ENCODE results near the gene LDLRAD3. TPM values are rescaled to one million over a fixed set of nuclear protein-coding genes. Genes with fewer than 3 reads are reported as not detected.

The LDLRAD3 gene
- total and polyA plus RNA-seq, 9 donors, result 14.5 to 32.4 (median 17.2) TPM

DNA sequence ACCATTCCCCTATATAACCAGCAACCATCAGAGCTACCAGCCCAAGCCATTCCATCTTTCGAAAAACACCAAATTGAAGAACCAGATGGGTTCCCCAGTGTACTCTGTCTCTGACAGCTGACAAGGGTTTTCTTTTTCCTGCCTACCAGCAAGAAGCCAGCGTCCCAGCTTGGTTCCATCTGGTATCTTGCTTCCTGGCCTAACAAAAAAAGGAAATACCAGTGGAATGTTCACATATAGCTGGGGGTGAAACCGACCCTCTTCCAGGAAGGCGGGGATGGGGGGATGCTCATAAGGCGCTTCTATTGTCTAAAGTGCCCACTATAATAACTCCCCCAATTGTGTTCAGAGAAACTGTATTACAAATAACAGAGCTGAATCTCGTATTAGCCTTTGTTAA lies 172.3 kb downstream of the LDLRAD3 start:
- Histone ChIP-seq H3K4me1 (ENCODE audit: insufficient read depth) (peaks cover 2% of the 10 kb centered on the region), H3K4me3 (no peak overlapping the region), H3K27me3 (no peaks in the 10 kb centered on the region), H3K27ac (no peak overlapping the region), H3K9me3 (no peaks in the 10 kb centered on the region), H3K36me3 (no peaks in the 10 kb centered on the region)
- DNase-seq, result no peak
- TF ChIP-seq POLR2A (IDR thresholded peaks at IDR 0.05) (no peak), CTCF (IDR thresholded peaks at IDR 0.05) (no peak), EP300 (IDR thresholded peaks at IDR 0.05) (no peak)
- 87 to 91% (median 90%) methylated on average over 6 of the region's 6 CpGs for WGBS, 3 donors
- intact Hi-C loops (cut with DNase I), result no loop called here

DNA sequence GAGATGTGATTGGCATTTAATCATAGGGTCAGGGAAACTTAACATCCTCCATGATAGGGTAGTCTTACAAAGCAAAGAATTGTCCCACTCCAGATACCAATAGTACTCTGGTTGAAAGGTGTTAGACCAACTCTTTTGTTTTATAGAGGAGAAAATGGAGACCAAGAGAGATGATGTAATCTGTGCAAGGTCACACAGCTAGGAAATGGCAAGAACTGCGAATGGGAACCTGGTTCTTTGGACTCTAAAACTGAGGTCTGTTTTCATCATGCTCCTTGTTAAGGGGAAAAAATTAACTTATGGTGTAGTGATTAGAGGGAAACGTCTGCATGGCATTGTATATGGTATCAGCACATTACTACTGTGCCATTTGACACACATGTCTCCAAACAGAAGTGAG lies 174.2 kb downstream of the LDLRAD3 start:
- TF ChIP-seq CTCF (IDR thresholded peaks at IDR 0.05) (no peak), POLR2A (IDR thresholded peaks at IDR 0.05) (no peak), EP300 (IDR thresholded peaks at IDR 0.05) (no peak)
- DNase-seq, result no peak
- Histone ChIP-seq H3K4me3 (no peak overlapping the region), H3K27me3 (no peaks in the 10 kb centered on the region), H3K27ac (no peak overlapping the region), H3K4me1 (ENCODE audit: insufficient read depth) (peaks cover 5% of the 10 kb centered on the region), H3K9me3 (no peaks in the 10 kb centered on the region), H3K36me3 (no peaks in the 10 kb centered on the region)
- intact Hi-C loops (cut with DNase I), result no loop called here
- WGBS, 3 donors, result 80 to 93% (median 91%) methylated on average over 2 of the region's 2 CpGs

DNA sequence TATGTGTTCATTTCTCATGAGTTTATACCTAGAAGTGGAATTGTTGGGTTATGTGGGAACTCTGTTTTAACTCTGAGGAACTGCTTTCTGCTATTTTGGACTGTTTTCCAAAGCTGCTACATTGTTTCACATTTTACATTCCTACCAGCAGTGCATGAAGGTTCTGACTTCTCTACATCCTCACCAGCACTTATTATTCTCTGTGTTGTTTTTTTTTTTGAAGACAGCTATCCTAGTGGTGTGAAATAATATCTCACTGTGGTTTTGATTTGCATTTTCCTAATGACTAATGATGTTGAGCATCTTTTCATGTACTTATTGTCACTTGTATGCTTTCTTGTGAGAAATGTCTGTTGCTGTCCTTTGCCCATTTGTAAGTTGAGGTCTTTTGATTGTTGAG lies 175.4 kb downstream of the LDLRAD3 start:
- H3K27ac ChIP-seq, result no peak overlapping the region
- H3K36me3 ChIP-seq, result no peaks in the 10 kb centered on the region
- intact Hi-C loops (cut with DNase I), result no loop called here
- DNase-seq, result no peak
- H3K4me3 ChIP-seq, result no peak overlapping the region
- H3K4me1 ChIP-seq (ENCODE audit: insufficient read depth), result peaks cover 10% of the 10 kb centered on the region
- no peaks in the 10 kb centered on the region for H3K27me3 ChIP-seq
- H3K9me3 ChIP-seq, result no peaks in the 10 kb centered on the region
- TF ChIP-seq POLR2A (IDR thresholded peaks at IDR 0.05), result no peak
- TF ChIP-seq EP300 (IDR thresholded peaks at IDR 0.05), result no peak
- no peak for TF ChIP-seq CTCF (IDR thresholded peaks at IDR 0.05)

GRCh38 chr11:36121054-36121453 lies 177.2 kb downstream of the LDLRAD3 start:
- TF ChIP-seq CTCF (IDR thresholded peaks at IDR 0.05) (no peak), EP300 (IDR thresholded peaks at IDR 0.05) (no peak), POLR2A (IDR thresholded peaks at IDR 0.05) (no peak)
- intact Hi-C loops (cut with DNase I), result loop anchor here in 1 of 4 donors (10.0 kb wide), 2 partner anchors 166 to 296 kb away; no protein-coding TSS in a partner anchor
- Histone ChIP-seq H3K27me3 (no peaks in the 10 kb centered on the region), H3K4me3 (no peak overlapping the region), H3K36me3 (no peaks in the 10 kb centered on the region), H3K27ac (no peak overlapping the region), H3K9me3 (no peaks in the 10 kb centered on the region), H3K4me1 (ENCODE audit: insufficient read depth) (peaks cover 10% of the 10 kb centered on the region)
- DNase-seq, result no peak
- 63 to 71% (median 70%) methylated on average over 6 of the region's 6 CpGs for WGBS, 3 donors

Measured in ovary (tissue), 9 donors.